ENCODE measurements around the gene SCAMP4.

DNA sequence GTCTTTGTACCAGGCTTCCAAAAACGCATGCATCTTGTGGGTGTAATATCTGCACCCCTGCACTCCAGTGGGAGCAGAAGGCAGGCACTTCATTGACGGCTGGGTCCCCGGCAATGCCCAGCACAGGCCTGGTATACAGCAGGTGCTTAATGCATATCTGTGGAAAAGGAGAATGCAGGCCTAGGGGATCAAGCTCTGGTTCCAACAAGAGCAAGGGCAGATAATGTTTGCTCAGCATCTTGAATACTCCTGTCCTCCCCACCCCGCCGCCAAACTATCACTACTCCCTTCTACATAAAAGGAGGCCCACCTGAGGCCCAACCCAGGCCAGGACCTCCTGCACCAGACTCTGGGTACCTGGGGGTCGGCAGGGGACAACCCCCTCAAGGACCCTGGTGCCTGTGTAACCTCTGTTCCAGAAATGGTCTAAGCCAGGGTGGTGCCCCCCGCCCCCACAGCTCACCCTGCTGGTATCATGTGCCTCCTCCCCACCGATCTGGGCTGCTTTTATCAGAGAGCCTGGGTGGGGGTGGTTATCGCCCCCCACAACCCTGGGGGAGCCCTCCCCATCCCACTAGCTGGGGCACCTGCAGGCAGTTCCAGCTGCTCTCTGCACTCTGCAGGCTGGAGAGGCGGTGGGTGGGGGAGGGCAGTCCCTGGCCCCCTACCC lies 46.7 kb upstream of the SCAMP4 start:
- TF ChIP-seq, protein P1, sequence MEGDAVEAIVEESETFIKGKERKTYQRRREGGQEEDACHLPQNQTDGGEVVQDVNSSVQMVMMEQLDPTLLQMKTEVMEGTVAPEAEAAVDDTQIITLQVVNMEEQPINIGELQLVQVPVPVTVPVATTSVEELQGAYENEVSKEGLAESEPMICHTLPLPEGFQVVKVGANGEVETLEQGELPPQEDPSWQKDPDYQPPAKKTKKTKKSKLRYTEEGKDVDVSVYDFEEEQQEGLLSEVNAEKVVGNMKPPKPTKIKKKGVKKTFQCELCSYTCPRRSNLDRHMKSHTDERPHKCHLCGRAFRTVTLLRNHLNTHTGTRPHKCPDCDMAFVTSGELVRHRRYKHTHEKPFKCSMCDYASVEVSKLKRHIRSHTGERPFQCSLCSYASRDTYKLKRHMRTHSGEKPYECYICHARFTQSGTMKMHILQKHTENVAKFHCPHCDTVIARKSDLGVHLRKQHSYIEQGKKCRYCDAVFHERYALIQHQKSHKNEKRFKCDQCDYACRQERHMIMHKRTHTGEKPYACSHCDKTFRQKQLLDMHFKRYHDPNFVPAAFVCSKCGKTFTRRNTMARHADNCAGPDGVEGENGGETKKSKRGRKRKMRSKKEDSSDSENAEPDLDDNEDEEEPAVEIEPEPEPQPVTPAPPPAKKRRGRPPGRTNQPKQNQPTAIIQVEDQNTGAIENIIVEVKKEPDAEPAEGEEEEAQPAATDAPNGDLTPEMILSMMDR (IDR thresholded peaks at IDR 0.05; ENCODE audit: poor library complexity, severe bottlenecking) = no peak
- TF ChIP-seq, protein P2, sequence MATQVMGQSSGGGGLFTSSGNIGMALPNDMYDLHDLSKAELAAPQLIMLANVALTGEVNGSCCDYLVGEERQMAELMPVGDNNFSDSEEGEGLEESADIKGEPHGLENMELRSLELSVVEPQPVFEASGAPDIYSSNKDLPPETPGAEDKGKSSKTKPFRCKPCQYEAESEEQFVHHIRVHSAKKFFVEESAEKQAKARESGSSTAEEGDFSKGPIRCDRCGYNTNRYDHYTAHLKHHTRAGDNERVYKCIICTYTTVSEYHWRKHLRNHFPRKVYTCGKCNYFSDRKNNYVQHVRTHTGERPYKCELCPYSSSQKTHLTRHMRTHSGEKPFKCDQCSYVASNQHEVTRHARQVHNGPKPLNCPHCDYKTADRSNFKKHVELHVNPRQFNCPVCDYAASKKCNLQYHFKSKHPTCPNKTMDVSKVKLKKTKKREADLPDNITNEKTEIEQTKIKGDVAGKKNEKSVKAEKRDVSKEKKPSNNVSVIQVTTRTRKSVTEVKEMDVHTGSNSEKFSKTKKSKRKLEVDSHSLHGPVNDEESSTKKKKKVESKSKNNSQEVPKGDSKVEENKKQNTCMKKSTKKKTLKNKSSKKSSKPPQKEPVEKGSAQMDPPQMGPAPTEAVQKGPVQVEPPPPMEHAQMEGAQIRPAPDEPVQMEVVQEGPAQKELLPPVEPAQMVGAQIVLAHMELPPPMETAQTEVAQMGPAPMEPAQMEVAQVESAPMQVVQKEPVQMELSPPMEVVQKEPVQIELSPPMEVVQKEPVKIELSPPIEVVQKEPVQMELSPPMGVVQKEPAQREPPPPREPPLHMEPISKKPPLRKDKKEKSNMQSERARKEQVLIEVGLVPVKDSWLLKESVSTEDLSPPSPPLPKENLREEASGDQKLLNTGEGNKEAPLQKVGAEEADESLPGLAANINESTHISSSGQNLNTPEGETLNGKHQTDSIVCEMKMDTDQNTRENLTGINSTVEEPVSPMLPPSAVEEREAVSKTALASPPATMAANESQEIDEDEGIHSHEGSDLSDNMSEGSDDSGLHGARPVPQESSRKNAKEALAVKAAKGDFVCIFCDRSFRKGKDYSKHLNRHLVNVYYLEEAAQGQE (IDR thresholded peaks at IDR 0.05; ENCODE audit: borderline replicate concordance) = no peak
- TF ChIP-seq SMC3 (conservative IDR thresholded peaks at IDR 0.05; ENCODE audit: poor library complexity) (no peak), EZH2 (IDR thresholded peaks at IDR 0.05; ENCODE audit: borderline replicate concordance, insufficient read depth, low read length, poor library complexity, severe bottlenecking) (no peak), POLR2AphosphoS5 (IDR thresholded peaks at IDR 0.05) (no peak), RAD21 (conservative IDR thresholded peaks at IDR 0.05) (no peak)
